Fibroblast of lung (primary cell): Measurements from ENCODE around the gene TAGLN2.

ENCODE experiments used
- EZH2 ChIP-seq: IDR thresholded peaks from 2 replicates; pipeline ENCODE4 v1.5.1; 2012; ENCODE audit warnings: low read length, control low read depth, mild to moderate bottlenecking; ENCODE audit errors: missing control alignments
- TF ChIP-seq, protein P1 (sequence below), 2 donors: IDR thresholded peaks in 1 of 2; conservative IDR thresholded peaks in 1 of 2; 1 replicate in 1 of 2; 2 replicates in 1 of 2; pipeline ENCODE4 v1.5.1; 2011 to 2012; ENCODE audit warnings: low read length in 2 of 2, control low read depth in 1 of 2, inconsistent platforms in 1 of 2, low read depth in 1 of 2, mild to moderate bottlenecking in 1 of 2

DNA sequence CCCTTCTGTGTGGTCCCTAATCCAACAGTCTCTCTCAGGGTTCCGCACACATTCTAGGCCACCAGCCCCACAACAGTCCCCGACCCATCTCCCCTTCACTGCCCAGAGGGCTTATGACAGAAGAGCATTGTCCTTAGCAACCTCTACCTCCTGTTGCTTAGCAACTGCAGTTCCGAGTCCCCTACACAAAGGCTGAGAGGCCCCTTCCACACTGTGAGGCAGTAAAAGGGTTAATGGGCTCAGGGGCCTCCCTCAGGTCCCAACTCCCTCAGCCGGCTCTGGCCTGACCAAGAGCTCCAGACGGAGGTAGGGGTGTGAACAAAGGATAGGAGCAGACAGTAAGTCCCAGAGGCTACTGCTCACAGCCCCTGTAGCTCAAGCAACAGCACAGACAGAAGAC lies 15.8 kb upstream of the TAGLN2 start:
- TF ChIP-seq, protein P1, sequence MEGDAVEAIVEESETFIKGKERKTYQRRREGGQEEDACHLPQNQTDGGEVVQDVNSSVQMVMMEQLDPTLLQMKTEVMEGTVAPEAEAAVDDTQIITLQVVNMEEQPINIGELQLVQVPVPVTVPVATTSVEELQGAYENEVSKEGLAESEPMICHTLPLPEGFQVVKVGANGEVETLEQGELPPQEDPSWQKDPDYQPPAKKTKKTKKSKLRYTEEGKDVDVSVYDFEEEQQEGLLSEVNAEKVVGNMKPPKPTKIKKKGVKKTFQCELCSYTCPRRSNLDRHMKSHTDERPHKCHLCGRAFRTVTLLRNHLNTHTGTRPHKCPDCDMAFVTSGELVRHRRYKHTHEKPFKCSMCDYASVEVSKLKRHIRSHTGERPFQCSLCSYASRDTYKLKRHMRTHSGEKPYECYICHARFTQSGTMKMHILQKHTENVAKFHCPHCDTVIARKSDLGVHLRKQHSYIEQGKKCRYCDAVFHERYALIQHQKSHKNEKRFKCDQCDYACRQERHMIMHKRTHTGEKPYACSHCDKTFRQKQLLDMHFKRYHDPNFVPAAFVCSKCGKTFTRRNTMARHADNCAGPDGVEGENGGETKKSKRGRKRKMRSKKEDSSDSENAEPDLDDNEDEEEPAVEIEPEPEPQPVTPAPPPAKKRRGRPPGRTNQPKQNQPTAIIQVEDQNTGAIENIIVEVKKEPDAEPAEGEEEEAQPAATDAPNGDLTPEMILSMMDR (conservative IDR thresholded peaks at IDR 0.05 in 1 of 2, IDR thresholded peaks at IDR 0.05 in 1 of 2; ENCODE audit: low read depth in 1 of 2, low read length in 2 of 2), result no peak
- TF ChIP-seq EZH2, result no peak
